Measurements from ENCODE around the gene TIFAB.

DNA sequence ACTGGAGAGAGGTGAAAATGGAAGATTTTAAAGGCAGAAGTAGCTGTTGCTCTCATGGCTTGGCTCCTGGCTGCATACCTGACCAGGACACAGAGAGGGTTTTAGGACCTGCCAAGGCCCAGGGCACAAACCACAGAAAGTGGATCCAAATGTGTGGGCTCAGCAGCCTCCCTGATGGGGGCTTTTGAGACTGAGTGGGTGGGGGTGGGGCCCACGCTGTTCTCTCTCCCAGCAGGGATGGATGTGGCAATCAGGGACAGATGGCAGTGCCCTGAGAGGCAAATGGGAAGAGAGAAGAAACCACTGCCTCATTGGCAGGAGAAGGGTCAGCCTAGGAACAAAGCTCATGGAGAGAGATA lies 34.9 kb upstream of the TIFAB start:
- no peak for TF ChIP-seq EZH2 (IDR thresholded peaks at IDR 0.05; ENCODE audit: borderline replicate concordance, low read length)
- TF ChIP-seq, protein P1, sequence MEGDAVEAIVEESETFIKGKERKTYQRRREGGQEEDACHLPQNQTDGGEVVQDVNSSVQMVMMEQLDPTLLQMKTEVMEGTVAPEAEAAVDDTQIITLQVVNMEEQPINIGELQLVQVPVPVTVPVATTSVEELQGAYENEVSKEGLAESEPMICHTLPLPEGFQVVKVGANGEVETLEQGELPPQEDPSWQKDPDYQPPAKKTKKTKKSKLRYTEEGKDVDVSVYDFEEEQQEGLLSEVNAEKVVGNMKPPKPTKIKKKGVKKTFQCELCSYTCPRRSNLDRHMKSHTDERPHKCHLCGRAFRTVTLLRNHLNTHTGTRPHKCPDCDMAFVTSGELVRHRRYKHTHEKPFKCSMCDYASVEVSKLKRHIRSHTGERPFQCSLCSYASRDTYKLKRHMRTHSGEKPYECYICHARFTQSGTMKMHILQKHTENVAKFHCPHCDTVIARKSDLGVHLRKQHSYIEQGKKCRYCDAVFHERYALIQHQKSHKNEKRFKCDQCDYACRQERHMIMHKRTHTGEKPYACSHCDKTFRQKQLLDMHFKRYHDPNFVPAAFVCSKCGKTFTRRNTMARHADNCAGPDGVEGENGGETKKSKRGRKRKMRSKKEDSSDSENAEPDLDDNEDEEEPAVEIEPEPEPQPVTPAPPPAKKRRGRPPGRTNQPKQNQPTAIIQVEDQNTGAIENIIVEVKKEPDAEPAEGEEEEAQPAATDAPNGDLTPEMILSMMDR (IDR thresholded peaks at IDR 0.05; ENCODE audit: low read length): no peak

Data from OCI-LY1 (cell line).